ENCODE data around the gene RTN4RL1. TPM values are rescaled to one million over a fixed set of nuclear protein-coding genes. Genes with fewer than 3 reads are reported as not detected.

Gene RTN4RL1
- total RNA-seq, 4 donors from 2014 or later, result 1.4 to 4.9 (median 1.9) TPM; not detected in 1

DNA sequence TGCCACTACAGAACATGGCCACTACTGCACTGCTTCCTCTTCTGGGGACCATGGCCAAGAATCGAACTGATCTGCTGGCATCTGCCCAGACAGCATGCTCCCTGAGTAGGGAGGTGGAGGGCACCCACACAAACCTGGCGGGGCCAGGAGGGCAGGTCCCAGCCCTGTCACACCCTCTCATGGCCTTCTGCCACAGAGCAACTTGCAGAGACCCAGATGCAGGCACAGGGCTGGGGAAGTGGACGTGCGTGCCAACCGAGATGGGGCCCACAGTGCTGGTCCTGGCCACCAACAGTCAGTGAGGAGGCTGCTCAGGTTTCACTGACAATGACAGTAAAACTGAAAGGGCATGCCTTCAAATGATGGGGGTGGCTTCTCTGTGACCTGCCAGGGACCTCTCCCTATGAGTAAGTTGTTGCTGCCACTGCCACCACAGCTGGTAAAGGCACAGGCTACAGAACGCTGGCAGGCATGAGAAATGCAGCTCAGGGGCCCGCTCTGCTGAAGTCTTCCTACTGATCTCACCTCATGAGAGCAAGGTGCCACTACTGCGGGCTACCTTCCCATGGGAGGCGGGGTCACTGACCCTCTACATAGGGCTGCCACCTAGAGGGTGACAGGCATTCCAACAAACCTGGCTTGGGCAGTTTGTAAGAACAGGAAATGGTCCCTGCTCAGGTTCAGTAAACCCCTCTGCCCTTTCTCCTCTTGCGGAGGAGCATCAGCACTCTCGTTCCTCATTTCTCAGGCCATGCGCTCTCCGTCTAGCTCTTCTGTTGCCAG, 45.3 kb upstream of the RTN4RL1 start:
- intact Hi-C loops (cut with DNase I; ENCODE audit: low total_unique reads), result no loop called here
- TF ChIP-seq, protein P1, sequence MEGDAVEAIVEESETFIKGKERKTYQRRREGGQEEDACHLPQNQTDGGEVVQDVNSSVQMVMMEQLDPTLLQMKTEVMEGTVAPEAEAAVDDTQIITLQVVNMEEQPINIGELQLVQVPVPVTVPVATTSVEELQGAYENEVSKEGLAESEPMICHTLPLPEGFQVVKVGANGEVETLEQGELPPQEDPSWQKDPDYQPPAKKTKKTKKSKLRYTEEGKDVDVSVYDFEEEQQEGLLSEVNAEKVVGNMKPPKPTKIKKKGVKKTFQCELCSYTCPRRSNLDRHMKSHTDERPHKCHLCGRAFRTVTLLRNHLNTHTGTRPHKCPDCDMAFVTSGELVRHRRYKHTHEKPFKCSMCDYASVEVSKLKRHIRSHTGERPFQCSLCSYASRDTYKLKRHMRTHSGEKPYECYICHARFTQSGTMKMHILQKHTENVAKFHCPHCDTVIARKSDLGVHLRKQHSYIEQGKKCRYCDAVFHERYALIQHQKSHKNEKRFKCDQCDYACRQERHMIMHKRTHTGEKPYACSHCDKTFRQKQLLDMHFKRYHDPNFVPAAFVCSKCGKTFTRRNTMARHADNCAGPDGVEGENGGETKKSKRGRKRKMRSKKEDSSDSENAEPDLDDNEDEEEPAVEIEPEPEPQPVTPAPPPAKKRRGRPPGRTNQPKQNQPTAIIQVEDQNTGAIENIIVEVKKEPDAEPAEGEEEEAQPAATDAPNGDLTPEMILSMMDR (IDR thresholded peaks at IDR 0.05), result no peak
- no peak for TF ChIP-seq POLR2A (IDR thresholded peaks at IDR 0.05)
- Histone ChIP-seq H3K4me1 (peaks cover 19 to 39% of the 10 kb centered on the region in 2 donors), H3K9me3 (no peaks in the 10 kb centered on the region), H3K27me3 (no peaks in the 10 kb centered on the region), H3K4me3 (no peak overlapping the region), H3K36me3 (no peaks in the 10 kb centered on the region), H3K27ac (peak overlapping the region; percentile 80 to 90)
- peak in 1 of 2 donors; percentile 37 for DNase-seq

DNA sequence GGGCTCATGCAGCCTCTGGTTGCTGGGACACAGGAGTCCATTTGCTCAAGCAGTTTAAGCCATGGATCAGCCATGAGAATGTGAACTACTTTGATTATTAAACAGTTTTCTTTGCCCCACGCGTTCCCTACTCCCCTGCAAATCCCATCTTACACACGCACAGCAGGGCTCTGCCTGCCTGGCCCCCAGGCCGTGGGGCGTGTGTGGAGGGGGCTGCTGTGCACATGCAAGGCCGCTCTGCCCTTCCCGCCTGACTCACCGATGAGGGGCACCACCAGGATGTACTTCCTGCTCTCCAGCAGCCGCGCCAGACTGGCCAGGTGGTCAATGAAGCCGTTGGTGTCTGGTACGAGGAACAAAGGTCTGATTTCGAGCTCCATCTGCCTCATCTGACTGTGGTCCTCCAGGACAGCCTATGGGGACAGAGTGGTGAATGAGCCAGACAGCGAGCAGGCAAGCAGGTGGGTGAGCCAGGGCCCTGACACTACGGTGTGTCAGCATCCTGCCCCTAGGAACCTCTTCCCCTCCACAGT, 43.5 kb upstream of the RTN4RL1 start:
- intact Hi-C loops (cut with DNase I; ENCODE audit: low total_unique reads), result no loop called here
- TF ChIP-seq, protein P1 (IDR thresholded peaks at IDR 0.05), result no peak
- no peak for TF ChIP-seq POLR2A (IDR thresholded peaks at IDR 0.05)
- no peaks in the 10 kb centered on the region for H3K27me3 ChIP-seq
- DNase-seq, result peak in 1 of 2 donors; percentile 52
- peaks cover 15 to 47% of the 10 kb centered on the region in 2 donors for H3K4me1 ChIP-seq
- H3K36me3 ChIP-seq, result no peaks in the 10 kb centered on the region
- no peaks in the 10 kb centered on the region for H3K9me3 ChIP-seq
- peak overlapping the region; percentile 94 to 99 for H3K27ac ChIP-seq
- no peak overlapping the region for H3K4me3 ChIP-seq

DNA sequence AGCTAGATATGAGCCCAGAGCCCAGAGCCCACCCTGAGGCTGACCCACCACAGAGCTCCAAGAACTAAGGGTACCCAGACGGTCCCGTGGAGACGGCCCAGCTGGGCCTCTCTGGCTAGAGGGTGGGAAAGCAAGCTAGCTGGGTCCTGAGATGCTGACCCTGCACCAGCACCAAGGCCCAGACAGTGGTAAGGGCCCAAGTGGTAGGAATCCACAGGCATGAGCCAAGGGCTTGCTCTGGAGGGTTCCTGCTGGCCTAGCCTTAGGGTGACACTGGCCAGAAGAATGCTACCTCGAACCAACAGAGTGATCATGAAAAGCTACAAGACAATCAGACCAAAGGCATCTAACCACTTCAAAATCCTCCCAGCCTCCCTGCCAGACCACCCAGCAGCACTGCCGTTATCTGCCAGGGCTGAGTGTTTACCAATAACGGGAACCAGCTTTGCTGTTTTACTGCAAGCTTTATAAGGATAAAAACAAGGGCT, 42.9 kb upstream of the RTN4RL1 start:
- TF ChIP-seq, protein P1 (IDR thresholded peaks at IDR 0.05), result no peak
- TF ChIP-seq POLR2A (IDR thresholded peaks at IDR 0.05), result no peak
- Histone ChIP-seq H3K27me3 (no peaks in the 10 kb centered on the region), H3K27ac (peak overlapping the region; percentile 94 to 99), H3K4me3 (no peak overlapping the region), H3K36me3 (no peaks in the 10 kb centered on the region), H3K4me1 (peaks cover 15 to 50% of the 10 kb centered on the region in 2 donors), H3K9me3 (no peaks in the 10 kb centered on the region)
- intact Hi-C loops (cut with DNase I; ENCODE audit: low total_unique reads), result no loop called here
- peak; percentile 55 to 58 for DNase-seq

DNA sequence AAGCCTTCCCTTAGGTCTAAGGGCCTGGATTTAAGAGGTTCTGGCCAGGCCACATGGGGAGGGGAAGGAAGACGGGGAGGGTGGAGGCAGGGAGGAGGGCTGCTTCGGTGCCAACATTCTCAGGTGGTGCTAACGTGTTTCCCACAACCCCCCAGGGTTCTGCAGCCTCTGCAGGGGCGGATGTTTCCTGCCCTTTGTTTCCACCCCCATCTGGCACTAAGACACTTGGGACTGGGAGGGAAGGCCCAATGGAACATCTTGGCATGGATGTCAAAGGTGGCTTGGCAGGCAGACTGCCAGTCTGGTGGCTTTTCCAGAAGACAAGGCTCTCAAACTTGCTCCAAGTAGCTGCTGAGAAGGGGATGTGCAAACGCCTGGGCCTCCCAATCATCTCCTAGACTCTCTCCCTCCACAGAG, 42.5 kb upstream of the RTN4RL1 start:
- Histone ChIP-seq H3K4me1 (peaks cover 18 to 55% of the 10 kb centered on the region in 2 donors), H3K36me3 (no peaks in the 10 kb centered on the region), H3K27me3 (no peaks in the 10 kb centered on the region), H3K9me3 (no peaks in the 10 kb centered on the region), H3K27ac (peak overlapping the region; percentile 94 to 99), H3K4me3 (no peak overlapping the region)
- intact Hi-C loops (cut with DNase I; ENCODE audit: low total_unique reads), result no loop called here
- peak; percentile 53 to 79 for DNase-seq
- TF ChIP-seq, protein P1 (IDR thresholded peaks at IDR 0.05), result no peak
- no peak for TF ChIP-seq POLR2A (IDR thresholded peaks at IDR 0.05)

DNA sequence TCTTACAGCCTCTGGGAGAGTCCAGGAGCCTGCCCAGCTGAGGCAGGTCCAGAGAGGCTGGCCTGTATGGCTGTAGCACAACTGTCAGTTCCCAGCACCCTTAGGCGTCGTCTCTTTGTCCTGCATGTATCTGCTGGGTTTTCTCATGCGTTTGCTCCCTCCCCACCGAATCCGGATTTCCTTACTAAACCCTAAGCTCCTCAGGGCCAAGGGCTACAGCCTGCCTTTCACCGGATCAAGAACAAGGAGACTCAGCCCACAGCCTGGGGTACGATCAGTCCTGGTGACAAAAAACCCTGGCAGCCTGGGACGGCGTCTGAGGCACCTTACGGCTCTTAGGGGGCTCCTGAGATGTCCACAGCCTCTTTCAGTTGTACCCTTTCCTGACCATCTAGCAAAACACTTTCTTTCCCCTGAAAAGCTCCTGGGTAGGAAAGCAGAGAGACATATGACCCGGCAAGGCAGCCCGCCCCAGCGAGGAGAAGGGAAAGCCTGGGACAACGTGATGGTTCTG, 42.0 kb upstream of the RTN4RL1 start:
- TF ChIP-seq POLR2A (IDR thresholded peaks at IDR 0.05), result no peak
- TF ChIP-seq, protein P1 (IDR thresholded peaks at IDR 0.05), result no peak
- peaks cover 18 to 57% of the 10 kb centered on the region in 2 donors for H3K4me1 ChIP-seq
- H3K36me3 ChIP-seq, result no peaks in the 10 kb centered on the region
- H3K4me3 ChIP-seq, result no peak overlapping the region
- peak overlapping the region; percentile 94 to 99 for H3K27ac ChIP-seq
- H3K9me3 ChIP-seq, result no peaks in the 10 kb centered on the region
- H3K27me3 ChIP-seq, result no peaks in the 10 kb centered on the region
- intact Hi-C loops (cut with DNase I; ENCODE audit: low total_unique reads), result no loop called here
- no peak for DNase-seq
